NCI-H748 (cell line): Measurements from ENCODE around the gene TTLL5.

Source experiments
- DNase-seq: peaks from one replicate; lab custom pipeline; 2025; ENCODE audit not compliant: unreplicated experiment; lab: John Stamatoyannopoulos, UW

Gene TTLL5

DNA sequence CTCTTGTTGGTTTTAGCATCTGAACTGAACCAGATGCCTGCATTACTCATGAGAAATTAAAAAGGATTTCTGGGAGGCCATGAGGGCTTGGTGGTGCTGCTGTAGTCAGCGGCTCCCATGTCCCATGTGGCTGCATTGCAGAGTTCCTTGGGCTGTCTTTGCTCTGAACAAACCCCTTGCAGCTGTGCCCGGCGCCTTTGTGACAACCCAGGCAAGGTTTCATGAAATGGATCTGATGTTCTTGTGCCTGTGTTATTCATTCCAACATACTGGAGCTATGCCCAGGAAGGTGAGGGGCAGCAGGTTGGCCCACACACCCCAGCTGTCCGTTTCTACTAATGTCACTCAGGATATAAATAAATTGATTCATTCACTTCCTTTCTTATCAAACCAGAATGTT is 280.0 kb downstream of the TTLL5 start:
- no peak for DNase-seq

DNA sequence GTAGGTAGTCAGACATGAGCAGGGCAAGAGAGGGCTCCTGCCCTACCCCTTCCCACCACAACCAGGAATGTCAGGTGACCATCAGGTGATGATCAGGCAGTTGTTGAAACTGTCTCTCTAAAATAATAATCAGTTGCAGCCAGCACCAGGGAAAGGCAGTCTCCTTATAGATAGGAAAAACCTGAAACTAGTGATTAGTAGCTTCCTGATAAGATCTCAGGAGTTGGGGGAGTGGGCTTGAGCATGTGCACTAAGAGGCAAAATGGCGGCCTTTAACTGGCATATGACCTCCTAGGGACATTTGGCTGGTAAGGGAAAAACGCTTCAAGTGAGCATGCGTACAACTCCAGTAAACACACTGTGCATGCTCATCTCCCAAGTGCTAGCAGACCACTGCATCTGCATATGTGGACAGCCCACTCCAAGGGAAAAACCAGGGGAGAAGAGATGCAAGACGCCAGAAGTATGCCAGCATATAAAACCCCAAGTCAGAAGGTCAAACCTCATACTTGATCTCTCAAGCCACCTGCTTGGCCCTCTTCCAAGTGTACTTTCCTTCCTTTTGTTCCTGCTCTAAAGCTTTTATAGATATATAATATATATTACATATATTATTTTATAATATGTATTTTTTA is 283.7 kb downstream of the TTLL5 start:
- no peak for DNase-seq

DNA sequence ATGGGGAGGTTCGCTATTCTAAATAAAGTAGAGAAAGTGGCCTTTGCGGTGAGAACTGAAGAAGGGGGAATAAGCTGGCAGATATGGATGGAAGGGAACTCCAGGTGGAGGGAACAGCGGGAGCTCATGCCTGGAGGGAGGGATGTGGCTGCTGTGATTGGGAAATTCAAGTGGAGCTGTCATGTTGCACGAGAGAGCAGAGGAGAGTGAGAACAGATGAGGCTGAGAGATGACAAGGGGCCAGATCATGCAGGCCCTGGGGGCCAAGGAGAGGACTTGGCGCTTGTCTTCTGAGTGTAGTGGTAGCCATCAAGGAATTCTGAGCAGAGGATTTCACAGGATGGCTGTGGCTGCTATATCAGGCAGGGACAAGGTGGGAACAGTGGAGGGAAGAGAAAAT is 285.7 kb downstream of the TTLL5 start:
- DNase-seq: no peak

DNA sequence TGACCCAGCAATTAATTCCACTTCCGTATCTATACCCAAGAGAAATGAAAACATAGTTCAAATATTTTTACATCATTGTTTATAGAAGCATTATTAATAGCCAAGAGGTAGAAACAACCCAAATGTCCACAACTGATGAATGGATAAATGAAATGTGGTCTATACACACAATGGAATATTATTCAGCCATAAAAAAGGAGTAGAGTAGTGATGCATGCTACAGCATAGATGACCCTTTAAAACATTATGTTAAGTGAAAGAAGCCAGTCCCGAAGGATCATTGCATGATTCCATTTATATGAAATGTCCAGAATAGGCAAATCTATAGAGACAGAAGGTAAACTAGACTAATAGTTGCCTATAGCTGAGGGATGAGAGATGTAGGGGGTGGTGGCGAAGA is 291.4 kb downstream of the TTLL5 start:
- DNase-seq: no peak

DNA sequence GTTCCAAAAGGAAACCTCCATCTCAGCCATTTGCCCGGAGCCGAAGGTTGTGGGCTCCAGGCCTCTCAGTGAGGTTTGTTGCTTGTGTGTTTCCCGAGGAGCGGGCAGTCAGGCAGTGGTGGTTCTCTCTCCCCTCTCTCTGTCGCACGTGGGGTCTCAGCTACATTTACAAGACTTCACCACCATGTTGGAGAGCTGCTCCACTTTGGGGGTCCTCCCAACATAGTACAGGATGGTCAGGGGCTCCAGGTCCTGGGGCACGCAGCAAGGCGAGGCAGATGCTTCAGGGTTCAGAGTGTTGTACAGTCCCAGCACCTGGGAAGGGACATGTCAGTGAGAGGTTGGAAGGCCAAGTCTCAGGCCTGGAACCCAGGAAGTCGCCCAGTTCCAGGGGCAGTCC is 298.0 kb downstream of the TTLL5 start:
- no peak for DNase-seq

DNA sequence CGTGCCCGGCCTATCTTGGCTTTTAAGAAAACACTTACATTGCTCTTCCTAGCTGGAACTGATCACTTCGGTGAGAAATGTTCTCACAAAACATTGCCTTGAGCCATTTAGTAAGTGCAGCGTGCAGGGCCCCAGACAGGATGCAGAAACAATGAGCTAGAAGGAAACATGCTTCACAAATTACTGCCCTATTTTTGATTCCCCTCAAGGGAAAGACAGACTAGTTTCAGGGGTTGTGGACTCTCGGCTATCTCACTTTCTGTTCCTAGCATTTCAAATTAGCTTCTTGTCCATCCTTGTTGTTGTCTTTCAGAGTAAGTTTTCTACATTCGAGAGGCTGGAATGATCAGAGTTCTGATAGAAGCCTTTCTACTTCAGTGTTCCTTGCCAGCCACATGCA is 299.2 kb downstream of the TTLL5 start:
- DNase-seq: no peak

DNA sequence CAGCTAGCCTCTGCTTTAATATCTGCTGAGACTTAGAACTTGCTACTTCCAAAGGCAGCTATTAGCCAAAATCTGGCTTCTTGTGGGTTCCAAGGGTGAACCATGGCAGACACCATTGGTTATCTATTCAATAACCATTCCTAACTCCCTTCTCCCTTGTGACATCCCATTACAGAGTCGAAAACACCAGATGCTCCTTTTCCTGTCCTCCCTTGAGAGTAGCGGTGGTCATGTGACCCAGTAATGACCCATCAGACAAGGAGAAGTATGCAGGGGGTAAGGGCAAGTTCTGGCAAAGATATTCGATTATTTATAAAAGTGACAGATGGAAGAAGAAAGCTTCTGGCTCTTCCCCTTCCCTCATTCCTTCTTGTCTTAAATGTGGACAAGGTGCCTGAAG is 300.6 kb downstream of the TTLL5 start:
- DNase-seq: no peak

DNA sequence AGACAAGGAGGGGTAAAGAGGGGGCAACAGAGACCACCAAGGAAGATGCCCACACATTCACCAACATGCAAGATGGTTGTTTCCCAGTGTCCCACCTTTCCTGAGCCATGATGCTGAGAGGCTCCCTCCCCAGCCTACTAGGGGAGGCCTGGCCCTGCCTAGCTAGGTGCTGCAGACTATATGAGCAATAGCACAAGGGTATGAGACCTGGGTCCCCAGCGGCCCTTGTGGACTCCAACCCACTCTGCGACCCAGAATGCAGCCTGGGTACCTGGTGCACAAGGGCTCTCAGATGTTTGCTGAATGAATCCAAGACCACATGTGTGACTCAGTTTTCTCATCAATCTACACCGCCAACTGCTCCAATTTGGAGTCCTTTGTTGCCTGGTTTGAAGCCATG is 306.8 kb downstream of the TTLL5 start:
- no peak for DNase-seq

DNA sequence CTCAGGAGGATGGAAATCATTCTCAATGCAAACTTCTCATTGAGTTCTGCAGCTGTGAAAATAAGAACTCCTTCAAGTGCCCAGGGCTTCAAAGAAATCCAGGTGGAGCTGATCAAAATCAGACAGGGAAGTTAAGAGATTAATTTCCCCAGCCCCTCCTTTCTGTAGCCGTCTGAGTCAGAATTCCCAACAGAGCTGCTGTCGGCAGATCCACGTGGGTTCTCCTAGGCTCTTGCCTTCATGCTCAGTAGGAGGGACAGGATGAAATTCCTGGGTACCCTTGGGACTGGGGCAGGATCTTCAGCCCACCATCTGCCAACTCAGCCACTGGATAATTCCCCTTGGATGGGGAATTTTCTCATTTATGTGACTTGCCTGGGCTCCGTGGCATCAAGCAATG is 307.4 kb downstream of the TTLL5 start:
- DNase-seq: no peak

DNA sequence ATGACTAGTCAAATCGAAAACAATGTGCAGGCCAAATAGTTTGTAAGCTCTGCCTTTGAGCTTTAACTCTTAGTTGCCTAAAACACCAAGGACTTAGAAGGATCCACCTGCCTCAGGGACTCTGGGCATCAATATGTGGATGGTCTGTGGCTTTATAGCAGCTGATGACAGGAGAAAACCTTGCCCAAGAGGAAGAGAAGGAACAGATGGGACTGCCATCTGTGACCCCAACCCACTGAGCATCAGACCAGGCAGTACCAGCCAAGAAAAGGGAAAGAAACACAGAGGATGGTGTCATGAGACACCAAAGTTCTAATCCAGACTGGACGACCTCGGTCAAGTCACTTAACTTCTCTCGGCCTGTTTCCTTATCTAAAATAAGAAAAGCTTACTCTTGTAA is 308.1 kb downstream of the TTLL5 start:
- DNase-seq: no peak

DNA sequence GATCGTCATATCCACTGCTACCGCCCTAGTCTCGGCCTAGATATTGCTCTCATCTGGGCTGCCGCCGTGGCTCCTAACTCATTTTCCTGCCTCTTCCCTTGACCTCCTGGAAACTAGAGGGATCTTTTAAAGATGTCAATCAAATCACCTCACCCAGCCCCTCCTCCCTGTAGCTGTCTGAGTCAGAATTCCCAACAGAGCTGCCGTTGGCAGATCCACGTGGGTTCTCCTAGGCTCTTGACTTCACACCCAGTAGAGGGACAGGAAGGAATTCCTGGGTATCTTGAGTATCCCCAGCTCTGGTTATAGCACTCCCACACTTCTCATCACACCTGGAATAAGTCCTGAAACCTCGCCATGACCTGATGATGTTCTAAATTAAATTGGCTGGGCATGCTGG is 308.8 kb downstream of the TTLL5 start:
- no peak for DNase-seq

DNA sequence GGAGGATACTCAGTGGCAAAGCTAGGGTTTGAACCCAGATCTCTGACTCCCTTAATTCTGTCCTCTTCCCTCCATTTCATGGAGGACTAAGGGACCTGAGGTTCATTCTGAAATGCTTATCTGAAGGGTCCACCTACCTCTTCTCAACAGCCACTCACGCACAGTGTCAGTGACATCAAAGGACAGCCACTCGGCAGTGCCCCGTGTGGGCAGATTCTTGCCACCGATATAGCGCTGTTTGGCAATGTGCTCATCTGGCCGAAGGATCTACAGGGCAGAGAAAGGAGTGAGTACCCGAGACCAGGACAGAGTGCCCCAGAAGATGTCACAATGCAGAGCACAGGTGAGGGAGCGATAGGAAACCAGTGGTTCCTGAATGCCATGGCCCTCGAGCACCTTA is 309.9 kb downstream of the TTLL5 start:
- DNase-seq: no peak

DNA sequence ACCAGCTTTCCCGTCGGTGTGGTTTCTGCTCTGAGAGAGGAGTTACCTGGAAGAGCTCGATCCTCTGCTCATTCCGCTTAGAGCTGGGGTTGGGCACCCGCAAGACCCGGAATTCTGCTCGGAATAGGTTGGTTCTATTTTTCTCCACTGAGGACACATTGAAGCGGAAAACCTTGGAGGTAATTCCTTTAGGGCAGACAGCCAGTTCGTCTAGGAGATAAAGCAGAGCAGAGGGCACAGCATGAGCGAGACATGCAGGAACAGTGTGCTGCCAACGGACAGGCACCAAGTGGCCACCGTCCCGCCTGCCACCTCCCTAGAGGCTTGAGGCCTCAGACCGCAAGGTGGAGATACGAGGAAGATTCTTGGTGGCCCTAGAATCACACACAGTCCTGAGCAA is 310.5 kb downstream of the TTLL5 start:
- no peak for DNase-seq

DNA sequence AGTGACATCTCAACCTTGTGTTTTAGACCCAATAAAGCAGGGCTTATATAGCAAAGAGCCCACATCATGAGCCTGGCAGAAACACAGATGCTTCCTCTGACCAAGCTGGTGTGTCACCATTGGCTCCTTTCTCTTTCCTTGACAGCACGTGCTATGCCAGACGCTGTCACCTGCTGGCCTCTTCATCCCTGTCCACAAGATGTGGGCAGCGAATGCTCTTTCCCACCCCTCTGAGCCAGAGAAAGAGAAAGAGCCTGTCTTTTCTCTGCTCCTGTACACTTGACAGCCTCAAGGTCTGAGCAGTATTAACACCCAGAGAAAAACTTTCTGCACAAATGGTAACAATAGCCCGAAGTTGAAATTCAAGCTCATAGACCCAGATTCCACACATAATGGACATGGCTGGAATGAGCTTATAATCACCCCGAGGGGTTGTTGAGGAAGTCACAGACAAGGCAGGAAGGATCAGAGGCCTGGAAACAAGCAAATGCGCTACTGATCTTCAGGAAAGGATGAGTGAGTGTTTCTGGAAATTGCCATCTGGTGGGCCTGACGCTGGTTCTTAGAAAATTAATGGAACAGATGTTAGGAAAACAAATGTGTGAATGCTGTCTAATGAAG is 311.9 kb downstream of the TTLL5 start:
- DNase-seq: no peak

DNA sequence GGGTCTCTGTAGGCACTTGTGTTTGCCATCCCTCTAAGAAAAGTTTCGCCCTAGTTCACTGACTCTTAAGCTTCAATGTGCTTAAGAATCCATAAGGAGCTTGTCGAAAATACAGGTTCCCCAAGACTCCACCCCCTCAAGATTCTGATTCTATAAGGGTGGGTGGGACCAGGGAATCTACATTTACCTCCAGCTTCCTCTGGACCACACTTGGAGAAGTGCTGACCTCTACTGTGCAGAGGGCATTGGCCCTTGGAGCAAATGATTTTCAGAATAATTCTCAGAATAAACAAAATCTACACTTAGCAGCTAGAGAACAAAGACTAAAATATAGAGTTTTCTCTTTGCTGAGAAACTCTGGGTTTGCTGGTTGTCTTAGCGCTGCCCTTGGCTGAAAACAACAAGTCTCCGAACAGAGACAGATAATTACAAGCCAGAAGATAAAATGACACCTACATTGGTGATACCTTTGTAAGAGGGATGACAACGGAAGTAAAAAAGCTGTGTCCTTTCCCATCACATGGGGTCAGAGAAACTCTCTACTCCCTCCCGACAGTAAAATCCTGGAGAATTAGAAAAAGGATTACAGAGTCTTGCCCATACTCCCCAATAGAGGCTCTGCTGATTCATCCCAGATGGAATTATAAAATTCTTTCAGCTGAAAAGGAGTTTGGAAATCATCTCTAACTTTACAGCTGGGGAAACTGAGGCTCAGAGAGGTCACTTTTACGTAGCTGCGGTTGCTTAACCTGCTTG is 316.0 kb downstream of the TTLL5 start:
- no peak for DNase-seq

DNA sequence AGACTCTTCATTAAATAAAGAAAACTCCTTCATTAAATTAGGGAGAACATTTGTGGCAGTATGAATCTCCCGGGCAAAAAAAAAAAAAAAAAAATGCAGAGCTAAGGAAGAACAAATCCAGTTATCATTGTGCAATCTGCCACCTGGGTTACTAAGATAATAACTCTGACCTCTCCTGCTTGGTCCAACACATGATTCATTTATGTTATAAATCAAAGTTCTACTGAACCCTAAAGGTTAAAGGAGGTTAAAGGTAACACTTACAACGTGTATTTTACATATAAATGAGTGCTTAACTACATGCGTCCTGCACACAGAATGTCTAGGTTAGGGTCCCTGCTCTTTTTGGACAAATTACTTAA is 316.5 kb downstream of the TTLL5 start:
- no peak for DNase-seq

DNA sequence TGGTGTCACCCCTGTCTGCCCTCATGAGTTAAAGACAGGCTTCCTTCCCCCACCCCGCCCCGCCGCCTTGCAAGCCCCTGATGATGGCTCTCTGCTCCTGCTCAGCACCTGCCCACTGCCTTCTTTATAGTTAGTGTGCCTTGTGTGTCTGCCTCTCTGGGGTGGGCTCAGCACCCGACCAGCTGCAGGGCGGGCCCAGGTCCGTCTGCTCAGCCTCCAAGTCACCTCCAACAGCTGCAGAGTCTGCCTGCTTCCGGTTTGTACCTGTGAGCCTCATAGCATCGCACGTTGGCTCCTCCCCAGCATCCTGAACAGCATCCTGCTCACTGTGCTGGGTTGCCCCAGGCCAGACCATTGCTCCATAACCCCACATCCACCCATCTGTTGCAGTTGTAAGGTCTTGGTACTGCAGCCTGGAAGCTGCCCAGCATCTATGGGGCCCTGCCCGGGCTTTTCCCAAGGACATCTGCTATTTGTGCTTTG is 317.2 kb downstream of the TTLL5 start:
- DNase-seq: no peak

DNA sequence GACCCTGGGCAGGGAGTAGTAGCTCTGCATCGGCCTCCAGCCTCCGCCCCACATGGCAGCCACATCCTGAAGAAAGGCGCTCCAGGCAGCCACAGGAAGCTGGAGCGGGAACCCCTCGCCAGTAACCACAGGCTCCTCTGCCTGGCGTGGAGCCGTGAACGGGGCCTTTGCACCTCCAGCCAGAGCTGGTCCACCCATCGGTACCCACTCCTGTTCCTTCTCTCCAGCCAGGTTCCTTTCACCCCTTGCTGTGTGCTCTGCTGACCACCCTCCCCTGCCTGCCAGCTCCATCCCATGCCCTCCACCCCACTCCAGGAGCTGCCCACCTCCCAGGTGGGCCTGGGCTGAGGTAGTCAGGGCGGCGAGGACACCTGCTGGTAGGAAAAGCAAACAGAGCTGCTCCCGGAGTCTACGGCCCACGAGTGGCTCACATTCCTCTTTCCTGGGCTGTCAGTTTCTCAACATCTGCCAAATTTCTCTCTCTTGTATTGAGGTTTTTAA is 318.1 kb downstream of the TTLL5 start:
- DNase-seq: peak; percentile 25

DNA sequence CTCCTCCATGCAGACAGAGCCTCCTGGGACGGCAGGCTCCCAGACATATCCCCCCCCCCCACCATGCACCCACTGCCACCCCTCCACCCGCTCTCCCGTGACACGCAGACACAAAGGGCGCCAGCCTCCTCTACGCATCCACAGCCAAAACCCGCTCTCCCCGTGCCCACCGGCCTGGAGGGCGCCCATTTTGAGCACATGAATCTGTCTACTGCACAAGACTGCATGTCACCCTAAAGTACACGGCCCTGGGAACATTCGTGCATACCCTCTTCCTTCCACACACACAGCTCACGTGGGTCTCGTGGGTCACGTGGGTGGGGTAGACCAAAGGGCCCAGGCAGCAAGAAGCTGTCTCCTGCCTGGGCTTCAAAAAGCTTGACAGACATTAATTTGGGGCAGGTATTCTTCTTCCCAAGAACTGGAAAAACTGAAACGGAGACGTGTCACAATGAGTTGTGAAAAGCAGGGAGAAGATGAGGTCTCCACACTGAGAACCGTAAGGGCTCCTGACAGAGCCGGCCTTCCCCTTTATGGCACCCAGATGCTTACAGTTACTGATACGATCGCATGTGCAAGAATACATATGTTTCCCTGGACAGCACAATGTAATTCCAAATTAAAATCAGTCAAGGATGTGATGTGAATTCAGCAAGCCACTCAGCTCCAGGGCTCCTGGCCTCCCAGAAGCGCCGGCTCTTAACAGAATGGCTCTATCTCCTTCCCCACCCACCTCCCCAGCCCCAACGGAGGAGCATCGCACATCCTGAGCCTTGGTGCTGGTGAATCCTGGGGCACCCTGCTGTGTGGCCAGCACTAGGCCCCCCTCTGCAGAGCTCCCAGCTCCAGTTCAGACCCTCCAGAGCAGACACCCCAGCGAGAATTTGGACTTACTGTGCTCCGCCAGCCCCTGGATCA is 318.9 kb downstream of the TTLL5 start:
- DNase-seq: no peak

DNA sequence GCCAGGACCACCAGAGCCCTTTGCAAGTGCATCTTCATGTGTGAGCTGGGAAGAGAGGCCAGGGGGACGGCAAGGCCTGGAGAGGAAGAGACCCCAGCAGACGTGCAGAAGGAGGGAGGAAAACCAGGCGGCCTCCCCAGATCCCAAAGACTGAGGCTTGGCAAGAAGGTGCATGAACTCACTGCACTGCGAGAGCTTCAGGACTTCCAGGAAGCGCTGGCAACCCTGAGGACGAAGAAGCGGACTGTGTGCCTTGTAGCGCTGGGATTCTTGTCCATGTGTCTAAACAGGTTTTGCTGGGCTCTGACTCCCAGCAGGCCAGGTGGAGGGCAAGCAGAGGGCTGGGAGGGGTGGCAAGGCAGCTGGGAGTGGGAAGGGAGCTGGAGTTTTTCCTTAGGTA is 319.8 kb downstream of the TTLL5 start:
- DNase-seq: peak; percentile 42
